GM12865 (cell line): ENCODE measurements around the gene FGFR3.

Experiments
- DNase-seq: peaks from one replicate; pipeline ENCODE4 v3.0.0; 2010; ENCODE audit warnings: low read depth
- H3K4me3 ChIP-seq: 2 replicates; pipeline ENCODE4 v1.5.1; 2011; ENCODE audit warnings: mild to moderate bottlenecking, low read depth, low read length, control low read depth
- TF ChIP-seq, protein P1 (sequence below): IDR thresholded peaks from 2 replicates; pipeline ENCODE4 v1.5.1; 2011; ENCODE audit warnings: low read length, control low read depth, low read depth, inconsistent platforms; ENCODE audit not compliant: insufficient read depth; ENCODE audit errors: missing control alignments

FGFR3 gene

DNA sequence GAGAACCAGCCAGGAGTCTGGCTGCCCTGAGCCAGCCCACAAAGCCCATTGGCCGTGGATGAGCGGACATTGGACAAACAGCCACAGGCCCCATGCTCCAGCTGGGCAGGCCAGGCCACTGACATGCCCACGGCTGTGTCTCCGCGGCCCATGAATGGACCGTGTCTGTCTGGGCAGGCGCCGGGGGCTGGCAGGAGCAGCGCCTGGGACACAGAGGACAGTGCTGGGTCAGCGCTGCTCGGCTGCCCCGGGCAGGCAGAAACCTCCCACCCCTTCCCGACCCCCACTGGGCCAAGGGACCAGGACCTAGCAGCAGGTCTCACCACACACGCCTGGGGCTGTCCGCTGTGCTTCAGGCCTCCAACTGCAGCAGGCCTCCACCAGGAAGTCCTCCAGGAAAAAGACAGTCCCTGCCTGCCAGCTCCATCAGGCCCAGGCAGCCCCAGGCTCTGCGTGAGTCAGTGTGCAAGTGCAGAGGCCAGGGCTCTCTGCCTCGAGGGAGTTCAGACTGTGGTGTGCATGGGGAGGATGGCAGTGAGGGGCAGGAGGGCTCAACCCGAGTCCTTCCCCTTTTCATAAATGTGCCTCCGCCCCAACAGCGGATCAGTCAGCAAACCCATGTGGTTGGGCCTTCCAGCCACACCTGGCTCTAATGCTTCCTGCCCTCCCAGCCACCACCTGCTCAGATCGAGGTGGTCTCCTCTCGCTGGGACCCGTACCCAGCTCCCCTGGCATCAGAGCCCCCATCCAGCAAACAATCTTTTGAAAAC, 17.2 kb upstream of the FGFR3 start:
- TF ChIP-seq, protein P1, sequence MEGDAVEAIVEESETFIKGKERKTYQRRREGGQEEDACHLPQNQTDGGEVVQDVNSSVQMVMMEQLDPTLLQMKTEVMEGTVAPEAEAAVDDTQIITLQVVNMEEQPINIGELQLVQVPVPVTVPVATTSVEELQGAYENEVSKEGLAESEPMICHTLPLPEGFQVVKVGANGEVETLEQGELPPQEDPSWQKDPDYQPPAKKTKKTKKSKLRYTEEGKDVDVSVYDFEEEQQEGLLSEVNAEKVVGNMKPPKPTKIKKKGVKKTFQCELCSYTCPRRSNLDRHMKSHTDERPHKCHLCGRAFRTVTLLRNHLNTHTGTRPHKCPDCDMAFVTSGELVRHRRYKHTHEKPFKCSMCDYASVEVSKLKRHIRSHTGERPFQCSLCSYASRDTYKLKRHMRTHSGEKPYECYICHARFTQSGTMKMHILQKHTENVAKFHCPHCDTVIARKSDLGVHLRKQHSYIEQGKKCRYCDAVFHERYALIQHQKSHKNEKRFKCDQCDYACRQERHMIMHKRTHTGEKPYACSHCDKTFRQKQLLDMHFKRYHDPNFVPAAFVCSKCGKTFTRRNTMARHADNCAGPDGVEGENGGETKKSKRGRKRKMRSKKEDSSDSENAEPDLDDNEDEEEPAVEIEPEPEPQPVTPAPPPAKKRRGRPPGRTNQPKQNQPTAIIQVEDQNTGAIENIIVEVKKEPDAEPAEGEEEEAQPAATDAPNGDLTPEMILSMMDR: no peak
- DNase-seq: no peak

DNA sequence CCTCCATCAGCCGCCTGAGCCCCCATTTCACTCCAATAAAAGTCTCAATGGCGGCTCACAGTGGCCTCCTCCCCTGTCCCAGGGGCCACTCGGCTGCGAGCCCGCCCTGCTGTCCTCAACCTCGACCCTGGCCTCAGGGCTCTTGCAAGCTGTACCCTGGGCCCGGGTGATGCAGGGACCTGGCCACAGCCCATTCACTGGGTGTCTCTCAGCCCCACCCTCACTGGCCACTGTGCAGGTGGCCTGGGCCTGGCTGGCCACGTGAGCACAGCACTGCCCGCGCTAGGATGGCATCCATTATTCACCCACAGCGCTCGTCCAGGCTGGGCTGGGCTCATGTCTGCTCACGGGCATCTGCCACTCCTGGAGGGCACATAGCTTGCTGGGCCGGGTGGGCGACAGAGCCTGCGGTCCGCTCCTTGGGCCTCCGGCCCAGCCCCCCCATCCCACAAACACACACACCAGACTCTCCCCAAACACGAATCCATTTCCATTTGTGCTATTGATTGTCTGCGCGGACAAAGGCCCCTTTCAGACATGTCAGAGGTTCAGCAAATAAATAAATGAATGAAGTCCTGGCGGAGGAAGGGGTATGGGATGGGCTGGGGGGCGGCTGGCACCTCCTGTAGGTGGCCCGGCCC, 16.5 kb upstream of the FGFR3 start:
- no peak for DNase-seq
- H3K4me3 ChIP-seq: no peak overlapping the region
- TF ChIP-seq, protein P1: no peak

More for the DNA sequence above, 17.2 kb upstream of the FGFR3 start:
- H3K4me3 ChIP-seq: no peak overlapping the region

DNA sequence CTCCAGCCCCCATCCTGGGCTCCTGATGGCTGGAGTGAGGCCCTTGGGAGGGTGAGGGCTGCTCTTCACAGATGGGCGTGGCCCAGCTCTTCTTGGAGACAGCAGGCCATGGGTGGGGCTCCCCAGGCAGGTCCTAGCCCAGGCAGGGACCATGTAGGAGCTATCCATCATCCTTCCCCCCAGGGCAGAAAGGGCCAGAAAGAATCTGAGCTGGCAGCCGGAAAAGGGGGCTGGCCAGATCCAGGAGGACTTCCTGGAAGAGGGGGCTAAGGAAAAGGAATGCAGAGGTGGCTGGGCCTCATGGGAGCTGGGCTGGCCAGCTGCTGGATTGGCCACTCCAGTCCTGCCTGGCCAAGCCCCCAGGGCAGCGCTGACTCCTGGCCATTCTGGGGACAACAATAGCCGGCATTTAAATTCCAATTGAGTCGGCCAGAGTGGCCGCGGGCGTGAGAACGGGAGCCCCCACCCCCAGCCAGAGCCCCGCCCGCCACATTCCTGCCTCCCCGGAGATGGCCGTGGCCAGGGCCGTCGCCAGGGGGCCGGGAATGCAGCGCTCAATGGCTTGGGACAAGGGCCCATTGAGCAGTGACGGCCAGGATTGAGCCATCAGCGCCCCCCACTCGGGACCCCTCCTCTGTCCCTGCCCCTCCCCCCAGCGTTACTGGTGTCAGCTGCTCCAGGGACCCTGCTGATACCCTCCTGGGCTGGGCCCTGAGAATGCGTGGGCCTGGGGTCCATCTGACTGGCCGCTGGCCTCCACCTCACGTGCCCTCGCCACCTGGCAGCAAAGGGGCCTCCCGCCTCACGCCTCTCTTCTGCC, 15.1 kb upstream of the FGFR3 start:
- TF ChIP-seq, protein P1: no peak
- DNase-seq: no peak
- H3K4me3 ChIP-seq: no peak overlapping the region

DNA sequence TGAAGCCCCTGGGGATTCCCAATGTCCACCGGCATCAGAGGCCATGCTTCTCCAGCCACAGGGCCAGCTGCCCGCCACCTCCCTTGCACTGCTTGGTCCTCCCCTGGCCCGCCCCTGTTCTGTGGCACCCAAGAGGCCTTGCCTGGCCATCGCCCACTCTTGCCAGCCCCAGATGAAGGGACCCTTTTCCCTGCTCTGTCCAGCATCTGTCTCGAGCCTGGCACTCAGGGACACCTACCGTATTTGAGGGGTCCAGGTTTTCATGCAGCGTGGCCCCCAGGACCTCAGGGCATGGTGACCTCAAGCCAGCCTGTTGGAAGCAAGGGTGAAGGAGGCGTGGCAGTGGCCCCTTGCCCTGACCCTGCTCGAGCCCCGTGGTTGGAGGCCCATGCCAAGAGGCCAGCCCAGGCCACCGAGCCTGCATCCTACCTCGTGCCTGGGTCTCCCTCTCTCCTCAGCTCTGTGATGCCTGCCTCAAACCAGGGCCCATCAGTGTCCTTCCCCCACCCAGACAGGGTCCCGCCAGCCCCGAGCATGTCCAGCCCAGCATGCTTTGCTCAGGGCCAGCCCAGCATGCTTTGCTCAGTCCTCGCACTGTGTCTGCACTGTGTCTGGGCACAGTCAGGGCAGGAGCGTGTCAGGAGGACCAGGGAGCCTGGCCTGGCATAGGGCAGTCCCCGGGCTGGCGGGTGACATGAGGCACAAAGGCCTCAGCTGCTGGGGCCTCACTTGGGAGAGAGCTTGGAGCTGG, 14.3 kb upstream of the FGFR3 start:
- DNase-seq: no peak
- no peak overlapping the region for H3K4me3 ChIP-seq
- TF ChIP-seq, protein P1: no peak

DNA sequence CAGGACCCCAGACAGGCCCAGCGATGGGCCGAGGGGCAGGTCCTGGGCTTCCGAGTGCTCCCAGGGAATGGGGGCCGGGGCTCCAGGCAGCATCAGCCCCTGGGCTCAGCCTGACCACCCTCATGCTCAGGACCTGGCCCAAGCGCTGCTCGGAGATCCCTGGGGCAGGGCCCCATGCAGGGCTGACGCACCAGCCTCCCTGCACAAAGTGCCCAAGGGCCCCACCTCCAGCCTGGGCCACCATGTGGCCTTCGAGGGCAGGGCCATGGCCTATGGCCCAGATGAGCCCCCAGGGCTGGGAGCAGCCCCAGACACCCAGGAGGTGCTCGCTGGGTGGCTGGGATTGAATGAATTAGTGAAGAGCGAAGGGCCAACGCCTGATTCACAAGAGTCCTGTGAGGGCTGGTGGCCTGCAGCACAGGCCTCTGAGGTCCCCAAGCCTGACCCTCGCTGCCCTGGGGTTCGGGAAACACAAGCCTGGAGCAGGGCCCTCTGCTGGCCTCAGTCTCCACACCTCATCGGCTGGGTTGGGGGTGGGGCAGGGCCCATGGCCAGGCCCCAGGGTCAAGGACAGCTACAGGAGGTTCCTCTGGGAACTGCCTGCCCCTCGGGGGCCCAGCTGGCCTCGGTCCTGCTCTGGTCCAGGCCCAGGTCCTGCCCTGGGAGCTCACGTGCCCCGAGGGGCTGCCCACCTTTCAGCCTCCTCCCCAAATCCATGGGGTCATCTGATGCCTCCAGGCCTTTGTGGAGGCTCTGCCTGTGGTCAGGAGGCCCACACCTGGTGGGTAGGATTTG, 13.3 kb upstream of the FGFR3 start:
- no peak overlapping the region for H3K4me3 ChIP-seq
- no peak for DNase-seq
- TF ChIP-seq, protein P1: no peak

DNA sequence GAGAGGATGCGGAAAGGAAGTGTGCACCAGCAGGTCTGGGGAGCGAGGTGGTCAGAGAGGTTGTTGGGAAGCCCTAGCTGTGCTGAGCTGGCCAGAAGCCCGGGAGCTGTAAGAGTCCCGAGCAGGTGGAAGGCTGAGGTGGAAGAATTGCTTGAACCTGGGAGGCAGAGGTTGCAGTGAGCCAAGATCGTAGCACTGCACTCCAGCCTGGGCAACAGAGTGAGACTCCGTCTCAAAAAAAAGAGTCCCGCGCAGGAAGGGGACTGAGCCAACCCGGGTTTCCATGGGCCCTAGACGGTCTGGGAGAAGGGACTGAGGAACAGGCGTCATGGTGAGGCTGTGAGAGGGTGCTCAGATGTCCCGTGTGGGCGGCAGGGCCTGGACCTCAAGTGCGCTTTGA, 12.7 kb upstream of the FGFR3 start:
- DNase-seq: no peak

More for the DNA sequence above, 12.7 kb upstream of the FGFR3 start:
- TF ChIP-seq, protein P1: no peak
- no peak overlapping the region for H3K4me3 ChIP-seq
